ENCODE measurements around the gene PHACTR1. TPM values are rescaled to one million over a fixed set of nuclear protein-coding genes. Genes with fewer than 3 reads are reported as not detected.

The PHACTR1 gene
- total and polyA plus RNA-seq, 3 donors from 2014 or later = 5.1 to 7.6 (median 6.5) TPM

GRCh38 chr6:13177664-13178063 lies 461.1 kb downstream of the PHACTR1 start:
- H3K36me3 ChIP-seq (ENCODE audit: low read depth, missing control alignments) = no peaks in the 10 kb centered on the region
- H3K9me3 ChIP-seq = no peaks in the 10 kb centered on the region
- no peak overlapping the region for H3K4me3 ChIP-seq
- H3K27me3 ChIP-seq = no peaks in the 10 kb centered on the region
- no peak overlapping the region for H3K27ac ChIP-seq
- TF ChIP-seq, protein P1, sequence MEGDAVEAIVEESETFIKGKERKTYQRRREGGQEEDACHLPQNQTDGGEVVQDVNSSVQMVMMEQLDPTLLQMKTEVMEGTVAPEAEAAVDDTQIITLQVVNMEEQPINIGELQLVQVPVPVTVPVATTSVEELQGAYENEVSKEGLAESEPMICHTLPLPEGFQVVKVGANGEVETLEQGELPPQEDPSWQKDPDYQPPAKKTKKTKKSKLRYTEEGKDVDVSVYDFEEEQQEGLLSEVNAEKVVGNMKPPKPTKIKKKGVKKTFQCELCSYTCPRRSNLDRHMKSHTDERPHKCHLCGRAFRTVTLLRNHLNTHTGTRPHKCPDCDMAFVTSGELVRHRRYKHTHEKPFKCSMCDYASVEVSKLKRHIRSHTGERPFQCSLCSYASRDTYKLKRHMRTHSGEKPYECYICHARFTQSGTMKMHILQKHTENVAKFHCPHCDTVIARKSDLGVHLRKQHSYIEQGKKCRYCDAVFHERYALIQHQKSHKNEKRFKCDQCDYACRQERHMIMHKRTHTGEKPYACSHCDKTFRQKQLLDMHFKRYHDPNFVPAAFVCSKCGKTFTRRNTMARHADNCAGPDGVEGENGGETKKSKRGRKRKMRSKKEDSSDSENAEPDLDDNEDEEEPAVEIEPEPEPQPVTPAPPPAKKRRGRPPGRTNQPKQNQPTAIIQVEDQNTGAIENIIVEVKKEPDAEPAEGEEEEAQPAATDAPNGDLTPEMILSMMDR (IDR thresholded peaks at IDR 0.05) = no peak
- no peak for TF ChIP-seq POLR2A (IDR thresholded peaks at IDR 0.05)
- DNase-seq = no peak
- H3K4me1 ChIP-seq = no peaks in the 10 kb centered on the region
- intact Hi-C loops (cut with DNase I; ENCODE audit: low total_unique reads) = no loop called here
- 89 to 100% methylated on average over 2 of the region's 2 CpGs for WGBS, 2 donors

- H3K9me3 ChIP-seq = no peaks in the 10 kb centered on the region
- no peak for TF ChIP-seq POLR2A (IDR thresholded peaks at IDR 0.05)
- TF ChIP-seq, protein P1 (IDR thresholded peaks at IDR 0.05) = no peak
- H3K4me1 ChIP-seq = no peaks in the 10 kb centered on the region
- no peaks in the 10 kb centered on the region for H3K36me3 ChIP-seq (ENCODE audit: low read depth, missing control alignments)
- WGBS, 2 donors = 61 to 76% methylated on average over 4 to 5 of the region's 5 CpGs
- intact Hi-C loops (cut with DNase I; ENCODE audit: low total_unique reads) = no loop called here
- no peaks in the 10 kb centered on the region for H3K27me3 ChIP-seq
- DNase-seq = no peak
- H3K27ac ChIP-seq = no peak overlapping the region
- no peak overlapping the region for H3K4me3 ChIP-seq
Measured at GRCh38 chr6:13178107-13178506, 461.5 kb downstream of the PHACTR1 start.

DNA sequence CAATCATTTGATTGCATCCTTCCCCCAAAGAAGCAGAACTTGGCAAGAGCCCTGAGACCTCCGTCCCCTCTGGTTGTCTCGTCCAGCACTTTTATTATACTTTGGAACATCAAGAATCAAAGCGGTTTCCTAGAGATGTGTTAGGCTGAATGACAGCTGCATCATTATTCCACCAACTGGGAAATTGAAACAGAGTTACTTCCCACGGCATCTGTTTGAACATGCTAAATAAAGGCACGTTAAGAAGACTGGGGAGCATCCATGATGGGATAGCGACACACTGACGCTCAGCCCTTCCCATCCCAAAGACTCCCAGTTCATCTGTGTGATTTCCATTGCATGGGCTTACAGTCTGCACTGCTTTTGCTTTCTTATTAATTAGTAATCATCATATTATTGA lies 464.0 kb downstream of the PHACTR1 start:
- TF ChIP-seq, protein P1 (IDR thresholded peaks at IDR 0.05) = no peak
- TF ChIP-seq POLR2A (IDR thresholded peaks at IDR 0.05) = no peak
- 86 to 93% methylated on average over 7 of the region's 7 CpGs for WGBS, 2 donors

DNA sequence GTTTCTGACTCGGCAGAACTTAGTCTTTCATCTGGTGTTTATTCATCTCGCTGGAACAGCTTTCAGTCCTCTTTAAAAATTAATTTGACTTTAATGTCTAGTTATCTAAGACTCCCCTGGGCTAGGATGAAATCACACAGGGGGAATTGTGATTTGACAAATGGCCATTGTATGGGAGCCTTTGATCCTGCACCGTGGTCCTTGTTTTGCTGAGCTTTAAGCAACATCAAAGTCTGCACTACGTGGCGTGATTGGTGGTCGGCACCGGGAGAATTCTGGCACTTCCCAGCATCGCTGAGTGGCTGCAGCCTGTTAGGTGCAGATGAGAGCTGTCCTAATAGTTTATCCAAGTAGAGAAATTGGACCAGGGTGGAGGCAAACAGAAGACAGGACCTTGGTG lies 464.8 kb downstream of the PHACTR1 start:
- WGBS, 2 donors = 64 to 78% methylated on average over 8 of the region's 8 CpGs
- Histone ChIP-seq H3K4me1 (no peaks in the 10 kb centered on the region), H3K4me3 (no peak overlapping the region), H3K36me3 (ENCODE audit: low read depth, missing control alignments) (no peaks in the 10 kb centered on the region), H3K9me3 (no peaks in the 10 kb centered on the region), H3K27ac (no peak overlapping the region), H3K27me3 (no peaks in the 10 kb centered on the region)
- TF ChIP-seq POLR2A (IDR thresholded peaks at IDR 0.05) = no peak
- TF ChIP-seq, protein P1 (IDR thresholded peaks at IDR 0.05) = no peak
- intact Hi-C loops (cut with DNase I; ENCODE audit: low total_unique reads) = no loop called here
- DNase-seq = no peak

More for the DNA sequence above, 464.0 kb downstream of the PHACTR1 start:
- Histone ChIP-seq H3K9me3 (no peaks in the 10 kb centered on the region), H3K4me3 (no peak overlapping the region), H3K4me1 (no peaks in the 10 kb centered on the region), H3K27me3 (no peaks in the 10 kb centered on the region), H3K36me3 (ENCODE audit: low read depth, missing control alignments) (no peaks in the 10 kb centered on the region), H3K27ac (no peak overlapping the region)
- intact Hi-C loops (cut with DNase I; ENCODE audit: low total_unique reads) = no loop called here
- no peak for DNase-seq

DNA sequence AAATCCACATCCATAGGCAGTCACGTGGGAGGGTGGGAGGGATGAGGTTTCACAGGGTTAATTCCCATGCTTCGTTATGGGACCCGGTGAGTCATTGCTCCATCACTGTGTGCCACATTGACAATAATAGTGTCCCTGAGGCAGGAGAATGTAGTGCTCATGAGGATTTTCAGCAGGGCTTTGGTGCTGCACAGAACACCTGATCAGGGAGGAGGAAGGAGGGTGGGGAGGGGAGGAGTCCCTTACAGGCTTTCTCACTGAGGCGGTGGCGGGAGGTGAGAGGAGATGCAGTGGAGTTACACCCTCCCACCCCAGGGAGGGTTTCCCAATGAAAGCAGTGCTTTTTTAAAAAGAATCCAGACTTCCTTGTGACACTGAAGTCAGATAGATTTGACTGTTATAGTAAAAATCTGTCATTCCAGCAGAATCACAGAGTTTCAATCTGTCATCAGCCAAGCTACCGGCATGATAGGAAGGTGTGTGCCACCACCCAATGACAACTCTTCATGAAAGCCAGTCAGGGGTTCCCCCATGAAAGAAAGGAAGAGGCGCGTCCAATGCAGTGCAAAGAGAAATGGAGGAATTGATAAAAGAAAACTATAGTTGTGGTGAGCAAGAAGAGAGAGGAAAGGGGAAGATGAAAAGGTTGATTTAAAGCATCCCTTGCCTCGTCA lies 467.0 kb downstream of the PHACTR1 start:
- intact Hi-C loops (cut with DNase I; ENCODE audit: low total_unique reads) = no loop called here
- no peak overlapping the region for H3K27ac ChIP-seq
- TF ChIP-seq, protein P1 (IDR thresholded peaks at IDR 0.05) = no peak
- no peak for TF ChIP-seq POLR2A (IDR thresholded peaks at IDR 0.05)
- H3K36me3 ChIP-seq (ENCODE audit: low read depth, missing control alignments) = no peaks in the 10 kb centered on the region
- 87 to 92% methylated on average over 9 of the region's 9 CpGs for WGBS, 2 donors
- H3K9me3 ChIP-seq = no peaks in the 10 kb centered on the region
- no peak overlapping the region for H3K4me3 ChIP-seq
- no peaks in the 10 kb centered on the region for H3K27me3 ChIP-seq
- no peak for DNase-seq
- H3K4me1 ChIP-seq = no peaks in the 10 kb centered on the region

Measured in testis (tissue), 3 donors.